ENCODE measurements around the gene TSC22D2.

GRCh38 chr3:150444371-150444770, 36.3 kb downstream of the TSC22D2 start:
- no peak for TF ChIP-seq CREB5 (CRISPR knock-in tag; IDR thresholded peaks at IDR 0.05; ENCODE audit: low read depth)
- no peak for TF ChIP-seq ARNTL (CRISPR knock-in tag; IDR thresholded peaks at IDR 0.05; ENCODE audit: borderline replicate concordance, low read depth)
- no peak for TF ChIP-seq TSHZ2 (CRISPR knock-in tag; IDR thresholded peaks at IDR 0.05)
- TF ChIP-seq CSDC2 (CRISPR knock-in tag; IDR thresholded peaks at IDR 0.05) = no peak
- TF ChIP-seq ZNF565 (CRISPR knock-in tag; conservative IDR thresholded peaks at IDR 0.05; ENCODE audit: low read depth) = no peak
- TF ChIP-seq ISL1 (CRISPR knock-in tag; IDR thresholded peaks at IDR 0.05) = no peak
- no peak for TF ChIP-seq CSRNP3 (CRISPR knock-in tag; IDR thresholded peaks at IDR 0.05)
